Left cardiac atrium (tissue), 4 donors: ENCODE data around the gene HIGD1B. TPM values are rescaled to one million over a fixed set of nuclear protein-coding genes. Genes with fewer than 3 reads are reported as not detected.

Experiments used
- ATAC-seq, 2 donors: fragments of 200-7000 bp; cut with Tn5 transposase; one replicate each; pipeline ENCODE4 v1.9.1; 2020; ENCODE audit warnings: mild to moderate bottlenecking in 2 of 2, moderate library complexity in 2 of 2
- DNase-seq: peaks from one replicate; pipeline ENCODE4 v3.0.0-alpha.2; 2020
- intact Hi-C, 2 donors: fragments of 100-400 bp; cut with DNase I; formaldehyde crosslinking; loops; one replicate each; pipeline versions ENCODE4 v1.14.1 to v1.15.1; 2022 to 2023
- total RNA-seq, 2 donors: library from RNA; stranded (reverse); fragmentation: NEBNext Ultra II Directional; extraction: Animal tissue kit (Norgen Biotek cat#: 25700); gene quantifications; one replicate each; pipeline ENCODE4 v1.2.1, GENCODE V29; 2021
- donor health status: DM: no; HTN: yes; CAD: no.
- donor health status: DM: no; HTN: yes; CAD: no; lungs with severe emphysema.
- donor health status: DM: yes; HTN: yes; CAD: no.
- donor health status: Dilated cardiomyopathy.

Gene HIGD1B
- total RNA-seq, 2 donors from 2014 or later: 11.6 to 14.1 TPM

DNA sequence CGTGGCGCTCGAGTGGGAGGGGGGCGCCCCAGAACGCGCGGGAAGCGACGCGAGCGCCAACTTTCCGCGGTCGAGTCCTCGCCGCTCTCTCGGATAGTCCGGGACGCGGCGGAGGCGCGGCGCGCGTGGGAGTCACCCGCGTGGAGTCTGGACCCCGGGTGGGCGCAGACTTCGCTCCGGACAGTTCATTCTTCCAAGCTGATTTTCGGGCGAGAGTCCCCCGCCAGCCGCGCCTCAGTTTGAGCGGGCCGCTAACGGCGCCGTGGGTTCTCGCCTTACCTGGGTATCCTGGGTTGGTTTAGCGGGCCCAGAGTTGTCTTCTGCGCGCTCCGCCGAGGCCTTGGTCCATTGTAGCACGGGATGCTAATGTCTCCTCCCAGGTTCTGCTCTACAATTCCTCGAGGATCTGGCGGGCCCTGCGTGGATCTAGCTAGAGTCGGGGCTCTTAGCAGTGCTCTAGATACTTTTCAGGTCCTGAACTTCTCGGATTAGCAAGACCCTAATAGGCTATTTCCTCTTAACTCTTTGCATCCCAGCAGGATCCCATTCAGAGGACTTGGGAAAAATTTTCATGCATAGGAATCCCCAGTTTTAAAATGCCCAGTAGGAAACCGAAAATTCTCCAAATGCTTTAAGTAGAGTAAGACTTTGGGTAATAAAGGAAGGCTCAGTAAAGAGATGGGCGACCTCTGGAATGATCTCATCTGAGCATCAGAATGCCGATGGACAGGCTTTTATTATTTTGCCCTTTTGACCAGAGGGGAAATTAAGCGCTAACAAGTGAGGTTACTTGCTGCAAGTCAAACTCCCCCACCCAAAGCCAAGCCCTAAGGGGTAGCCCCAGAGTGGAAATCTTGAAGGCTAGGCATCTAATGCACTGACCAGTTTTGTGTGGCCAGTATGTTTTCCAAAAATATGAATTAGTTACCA, 17.1 kb upstream of the HIGD1B start:
- peak; percentile 41 to 52 for ATAC-seq
- peak; percentile 34 for DNase-seq
- intact Hi-C loops: no loop called here

DNA sequence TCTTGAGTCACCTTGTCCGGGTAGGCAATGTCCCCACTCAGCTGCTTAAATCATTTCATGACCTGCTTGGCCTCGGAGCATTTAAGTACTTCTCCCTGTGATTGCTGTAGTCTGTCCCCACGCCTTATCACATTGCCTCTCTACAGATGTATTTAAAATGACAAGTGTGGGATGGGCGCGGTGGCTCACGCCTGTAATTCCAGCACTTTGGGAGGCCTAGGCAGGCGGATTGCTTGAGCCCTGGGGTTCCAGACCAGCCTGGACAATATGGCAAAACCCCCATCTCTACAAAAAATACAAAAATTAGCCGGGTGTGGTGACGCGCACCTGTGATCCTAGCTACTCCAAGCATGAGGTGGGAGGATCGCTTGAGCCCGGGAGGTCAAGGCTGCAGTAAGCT, 16.3 kb upstream of the HIGD1B start:
- DNase-seq (no peak), ATAC-seq (peak in 1 of 2 donors; percentile 41)
- intact Hi-C loops: no loop called here

- no peak for DNase-seq
- no peak for ATAC-seq
- intact Hi-C loops: no loop called here
Observed at GRCh38 chr17:44832805-44833204, 14.9 kb upstream of the HIGD1B start.

DNA sequence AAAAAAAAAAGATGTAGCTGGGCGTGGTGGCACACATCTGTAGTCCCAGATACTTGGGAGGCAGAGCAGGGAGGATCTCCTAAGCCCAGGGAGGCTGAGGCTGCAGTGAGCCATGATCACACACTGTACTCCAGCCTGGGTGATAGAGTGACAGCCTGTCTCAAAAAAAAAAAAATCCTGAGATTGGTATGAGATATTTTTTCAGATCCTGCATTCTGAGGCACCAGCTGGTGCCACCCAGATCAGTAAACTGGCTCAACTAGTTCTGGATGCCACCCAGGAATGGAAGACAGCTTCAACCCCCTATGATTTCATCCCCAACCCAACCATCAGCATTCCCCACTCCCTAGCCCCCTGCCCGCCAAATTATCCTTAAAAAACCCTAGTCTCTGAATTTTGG, 10.5 kb upstream of the HIGD1B start:
- DNase-seq (no peak), ATAC-seq (no peak)
- intact Hi-C loops: no loop called here

DNA sequence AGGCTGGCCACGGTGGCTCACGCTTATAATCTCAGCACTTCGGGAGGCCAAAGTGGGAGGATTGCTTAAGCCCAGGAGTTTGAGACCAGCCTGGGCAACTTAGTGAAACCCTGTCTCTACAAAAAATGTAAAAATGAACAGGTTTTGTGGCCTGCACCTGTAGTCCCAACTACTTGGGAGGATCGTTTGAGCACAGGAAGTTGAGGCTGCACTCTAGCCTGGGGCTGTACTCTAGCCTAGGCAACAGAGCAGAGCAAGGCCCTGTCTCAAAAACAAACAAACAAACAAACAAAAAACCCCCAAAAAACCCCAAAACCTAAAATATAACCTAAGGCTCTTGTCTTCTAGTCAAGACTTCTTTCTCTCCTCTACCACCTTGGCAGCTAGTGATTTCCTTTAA, 7.4 kb upstream of the HIGD1B start:
- intact Hi-C loops: no loop called here
- DNase-seq (no peak), ATAC-seq (no peak)

DNA sequence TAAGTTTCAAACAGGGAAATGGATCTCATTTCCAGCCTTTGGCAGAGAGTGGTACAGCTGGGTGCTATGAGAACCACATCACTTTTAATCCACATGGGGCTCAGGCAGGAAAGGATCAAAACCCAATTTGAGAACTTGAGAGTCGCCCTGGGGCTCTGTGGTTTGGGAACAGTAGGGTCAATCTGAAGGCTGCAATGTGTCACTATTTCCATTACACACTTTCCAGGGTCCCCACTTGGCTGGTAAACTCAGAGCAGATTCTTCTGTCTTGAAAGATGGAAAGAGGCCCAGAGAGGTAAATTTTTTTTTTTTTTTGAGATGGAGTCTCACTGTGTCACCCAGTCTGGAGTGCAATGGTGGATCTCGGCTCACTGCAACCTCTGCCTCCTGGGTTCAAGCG, 6.7 kb upstream of the HIGD1B start:
- DNase-seq: no peak
- no peak for ATAC-seq
- intact Hi-C loops: no loop called here

DNA sequence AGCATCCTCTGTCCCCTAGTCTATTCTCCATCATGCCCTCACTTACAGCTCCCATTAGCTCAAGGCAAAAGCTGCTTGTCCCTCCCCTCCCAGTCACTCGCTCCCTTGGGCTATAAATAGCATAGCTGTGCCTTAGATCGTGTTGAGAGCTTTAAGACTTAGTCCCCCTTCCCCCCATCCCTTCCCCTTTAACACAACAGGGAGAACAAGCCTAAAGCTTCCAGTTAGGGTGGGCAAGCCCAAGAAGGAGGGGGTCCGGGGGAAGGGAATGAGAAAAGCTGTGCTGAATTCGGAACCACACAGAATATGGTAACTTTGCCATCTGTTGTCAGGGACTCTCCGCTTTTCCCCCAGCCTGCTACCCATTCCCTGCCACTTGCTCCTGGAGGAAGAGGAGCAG, 4.9 kb upstream of the HIGD1B start:
- DNase-seq: no peak
- ATAC-seq: peak; percentile 75 to 76
- intact Hi-C loops: no loop called here

DNA sequence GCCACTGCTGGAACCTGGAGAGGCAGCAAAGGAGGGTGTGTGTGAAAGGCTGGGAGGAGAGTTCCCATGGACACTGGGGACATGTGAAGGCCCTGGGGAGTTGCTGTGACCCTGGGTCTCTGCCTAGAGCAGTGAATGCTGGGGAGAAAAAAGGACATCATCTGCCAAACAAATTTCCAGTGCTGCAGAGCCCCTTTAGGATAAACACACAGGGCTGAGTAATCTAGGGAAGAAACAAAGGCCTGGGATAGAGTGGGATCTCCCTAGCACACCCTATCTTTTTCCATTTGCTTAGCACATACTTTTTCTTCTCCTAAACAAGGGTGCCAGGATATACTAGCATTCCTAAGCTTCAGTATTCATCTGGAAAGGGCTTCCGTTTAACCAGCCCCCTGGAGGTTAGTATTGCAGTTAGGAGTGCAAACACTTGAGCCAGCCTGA, 3.3 kb upstream of the HIGD1B start:
- ATAC-seq (peak in 1 of 2 donors; percentile 50), DNase-seq (no peak)
- intact Hi-C loops: no loop called here

DNA sequence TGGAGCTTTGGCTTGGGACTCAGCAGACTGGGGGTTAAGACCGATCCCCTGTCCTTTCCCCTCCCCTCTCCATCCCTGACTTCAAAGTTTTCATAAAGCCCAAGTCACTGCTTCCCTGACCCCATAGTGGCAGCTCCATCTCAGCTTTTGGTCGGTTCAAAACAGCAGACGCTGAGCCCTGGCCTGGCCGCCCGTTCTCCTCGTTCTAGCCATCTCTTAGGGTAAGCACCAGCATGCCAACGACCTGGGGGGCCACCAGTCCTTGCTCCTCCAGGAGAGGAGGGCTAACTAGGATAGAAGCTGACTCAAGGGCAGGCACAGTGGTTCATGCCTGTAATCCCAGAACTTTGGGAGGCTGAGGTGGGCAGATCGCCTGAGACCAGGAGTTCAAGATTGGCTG, 1.5 kb upstream of the HIGD1B start:
- DNase-seq: no peak
- no peak for ATAC-seq
- intact Hi-C loops: no loop called here

DNA sequence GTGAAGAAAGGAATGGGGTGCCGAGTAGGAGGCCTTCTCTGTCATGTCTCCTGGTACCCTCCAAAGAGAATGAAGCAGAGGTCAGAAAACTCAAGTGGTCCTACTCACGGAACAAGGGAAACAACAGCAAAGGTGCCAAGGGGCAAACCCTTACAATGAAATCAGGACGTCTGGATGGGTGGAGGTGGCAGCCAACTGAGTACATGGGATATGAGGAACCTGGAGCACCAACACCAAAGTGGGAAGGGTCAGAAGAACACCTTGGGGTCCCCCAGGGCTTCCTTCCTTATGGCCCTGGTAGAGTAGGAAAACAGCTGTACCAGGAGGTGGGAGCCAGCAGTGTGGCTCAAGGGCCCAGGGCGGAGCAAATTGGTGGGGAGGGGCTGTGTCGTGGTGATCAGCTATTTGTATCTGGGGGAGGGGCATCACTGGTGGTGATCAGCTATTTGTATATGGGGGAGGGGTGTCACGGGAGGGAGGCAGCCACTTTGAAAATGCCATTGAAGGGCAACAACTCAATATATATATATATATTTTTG, 643 bp downstream of the HIGD1B start:
- DNase-seq: no peak
- ATAC-seq: no peak
- intact Hi-C loops: no loop called here

GRCh38 chr17:44848961-44849489, 1.3 kb downstream of the HIGD1B start:
- ATAC-seq (no peak), DNase-seq (no peak)
- intact Hi-C loops: no loop called here

DNA sequence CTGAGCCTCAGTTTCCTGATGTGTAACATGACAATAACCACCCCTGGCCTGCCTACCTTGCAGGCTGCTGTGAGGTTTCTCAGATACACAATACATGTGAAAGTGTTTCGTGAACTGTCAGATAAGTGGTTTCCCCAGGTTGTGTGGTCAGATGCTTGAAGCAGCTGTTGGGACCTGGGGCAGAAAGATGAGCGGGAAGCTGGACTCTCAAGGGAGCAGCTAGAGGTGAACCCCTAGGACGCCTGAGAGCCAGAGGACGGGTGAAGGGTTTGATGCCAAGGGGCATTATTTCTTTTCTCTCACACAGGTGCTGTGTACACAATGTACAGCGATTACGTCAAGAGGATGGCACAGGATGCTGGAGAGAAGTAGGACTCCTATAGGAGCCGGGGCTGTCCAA, 2.3 kb downstream of the HIGD1B start:
- intact Hi-C loops: no loop called here
- ATAC-seq (no peak), DNase-seq (no peak)

DNA sequence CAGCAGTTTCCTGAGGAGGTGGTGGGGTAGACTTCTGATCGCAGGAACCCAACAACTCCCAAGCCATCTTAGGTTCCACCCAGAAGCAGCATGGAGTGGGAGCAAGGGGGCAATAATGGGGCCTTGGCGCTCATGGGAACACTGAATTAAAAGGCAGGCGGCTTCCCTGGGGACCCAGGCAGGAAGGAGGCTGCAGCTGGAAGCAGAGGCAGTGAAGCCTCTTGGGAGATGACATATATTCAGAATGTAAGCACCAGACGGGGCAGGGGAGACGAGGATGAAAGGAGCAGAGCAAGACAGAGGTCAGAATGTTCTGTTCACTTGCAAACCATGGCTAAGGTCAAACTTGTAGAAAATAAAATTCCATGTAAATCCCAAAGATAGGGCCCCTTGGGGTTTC, 2.9 kb downstream of the HIGD1B start:
- intact Hi-C loops: no loop called here
- ATAC-seq (peak in 1 of 2 donors; percentile 44), DNase-seq (peak; percentile 34)

- intact Hi-C loops: no loop called here
- ATAC-seq (no peak), DNase-seq (no peak)
Observed at GRCh38 chr17:44854192-44854591, 6.5 kb downstream of the HIGD1B start.

- DNase-seq (no peak), ATAC-seq (no peak)
- intact Hi-C loops: no loop called here
Observed at GRCh38 chr17:44859701-44860100, 12.0 kb downstream of the HIGD1B start.

DNA sequence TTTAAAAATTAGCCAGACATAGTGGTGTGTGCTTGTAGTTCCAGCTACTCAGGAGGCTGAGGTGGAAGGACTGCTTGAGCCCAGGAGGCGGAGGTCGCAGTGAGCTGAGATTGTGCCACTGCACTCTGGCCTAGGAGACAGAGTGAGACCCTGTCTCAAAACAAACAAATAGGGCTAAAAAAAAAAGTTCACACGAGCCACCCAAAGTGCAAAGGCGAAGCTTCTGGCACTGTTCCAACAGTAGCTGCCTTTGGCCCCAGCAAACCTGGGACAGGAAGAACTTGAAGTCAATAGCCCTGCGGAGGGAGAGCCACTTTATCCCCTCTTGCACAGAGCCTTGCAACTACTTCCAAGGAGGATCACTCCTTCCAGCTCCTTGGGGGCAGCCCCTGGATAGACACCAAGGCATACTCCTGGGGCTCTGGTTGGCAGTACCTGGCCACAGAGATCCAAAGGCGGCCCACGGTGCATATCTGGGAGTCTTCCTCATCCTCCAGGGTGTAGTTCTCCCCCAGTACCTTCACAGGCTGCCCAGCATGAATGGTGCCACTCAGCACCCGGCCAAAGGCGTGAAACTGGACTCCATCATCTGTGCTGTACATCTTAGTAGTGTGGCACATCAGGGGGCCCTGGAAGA, 14.7 kb downstream of the HIGD1B start:
- DNase-seq (no peak), ATAC-seq (no peak)
- intact Hi-C loops: no loop called here

DNA sequence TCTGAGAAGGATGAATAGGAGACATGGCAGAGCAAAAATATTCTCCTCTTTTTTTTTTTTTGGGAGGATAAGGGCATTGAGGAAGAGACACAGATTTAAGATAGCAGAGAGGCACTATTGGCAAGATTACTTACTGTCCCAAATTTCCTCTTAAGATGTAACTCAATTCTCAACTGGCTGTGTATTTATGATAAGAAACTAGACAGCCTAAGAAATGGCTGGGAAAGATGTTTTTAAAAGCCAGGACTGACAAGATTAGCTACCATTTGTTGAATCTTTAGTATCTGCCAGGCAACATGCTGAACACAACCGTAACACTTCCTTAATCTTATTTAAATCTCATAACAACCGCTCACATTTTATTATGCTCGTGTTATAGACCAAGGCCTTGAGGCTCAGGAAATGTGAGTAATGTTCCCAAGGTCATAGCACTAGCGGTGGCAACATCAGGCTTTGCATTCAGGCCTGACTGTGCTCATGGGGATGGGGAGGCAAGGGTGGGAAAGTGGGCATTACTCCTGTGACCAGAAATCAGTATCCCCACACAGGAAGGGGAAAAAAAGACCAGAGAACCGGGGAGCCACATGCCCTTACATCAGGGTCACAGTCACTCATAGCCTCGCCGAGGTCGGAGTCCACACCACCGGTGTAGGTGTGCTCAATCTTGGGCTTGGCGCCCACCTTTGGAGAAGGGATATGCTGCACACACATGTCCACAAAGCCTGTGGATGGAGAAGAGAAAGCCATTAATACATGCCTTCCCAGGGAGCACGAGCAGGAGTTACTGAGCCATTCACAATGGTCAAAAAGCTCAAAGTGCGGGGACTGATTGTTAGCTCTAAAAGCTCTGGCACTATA, 15.6 kb downstream of the HIGD1B start:
- ATAC-seq (no peak), DNase-seq (no peak)
- intact Hi-C loops: no loop called here

GRCh38 chr17:44864831-44865230, 17.1 kb downstream of the HIGD1B start:
- DNase-seq (no peak), ATAC-seq (peak; percentile 9 to 10)
- intact Hi-C loops: loop anchor here in 1 of 2 donors (1.0 kb wide), 1 partner anchor 90 kb away; no protein-coding TSS in a partner anchor

- ATAC-seq (peak; percentile 75 to 79), DNase-seq (peak; percentile 55)
- intact Hi-C loops: loop anchor here in 1 of 2 donors (1.0 kb wide), 1 partner anchor 90 kb away; no protein-coding TSS in a partner anchor
Observed at GRCh38 chr17:44865231-44865660, 17.6 kb downstream of the HIGD1B start.
